Measurements from ENCODE around the gene HEBP2. TPM values are rescaled to one million over a fixed set of nuclear protein-coding genes. Genes with fewer than 3 reads are reported as not detected.

Gene HEBP2
- total and polyA plus RNA-seq, 7 donors: 19.6 to 133 (median 83.9) TPM

DNA sequence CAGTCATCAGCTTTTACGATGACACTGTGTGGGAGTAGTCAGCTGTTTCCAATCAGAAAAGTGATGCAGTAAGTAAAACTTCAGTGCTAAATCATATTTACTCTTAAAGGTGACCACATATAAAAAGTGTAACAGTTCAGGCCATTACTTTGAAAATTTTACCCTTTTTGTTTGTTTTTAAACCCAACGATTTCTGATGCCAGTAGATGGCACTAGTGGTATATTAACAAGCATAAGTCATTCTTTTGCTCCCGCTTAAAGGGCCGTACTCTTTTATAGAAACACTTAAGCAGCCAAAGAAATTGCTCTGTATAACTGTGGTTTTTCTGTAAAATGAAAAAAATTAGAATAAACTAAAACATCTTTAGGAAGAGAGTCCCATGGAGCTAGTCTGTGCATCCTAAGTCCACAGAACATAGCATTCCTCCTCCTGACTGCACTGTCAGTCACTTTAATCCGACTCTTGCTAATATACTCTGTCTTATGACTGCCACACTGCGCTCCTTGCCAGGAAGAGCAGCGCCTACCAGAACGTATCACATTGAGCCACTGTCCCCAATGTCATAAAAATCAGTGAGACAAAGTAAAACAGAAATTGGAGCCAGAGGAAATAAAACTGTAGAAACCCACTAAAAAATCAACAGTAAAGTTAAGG lies 25.0 kb downstream of the HEBP2 start:
- WGBS, 3 donors: 20 to 36% (median 25%) methylated on average over 8 of the region's 8 CpGs
- no peaks in the 10 kb centered on the region for H3K9me3 ChIP-seq
- ATAC-seq: peak in 2 of 4 donors; percentile 55 to 69
- TF ChIP-seq, protein P1, sequence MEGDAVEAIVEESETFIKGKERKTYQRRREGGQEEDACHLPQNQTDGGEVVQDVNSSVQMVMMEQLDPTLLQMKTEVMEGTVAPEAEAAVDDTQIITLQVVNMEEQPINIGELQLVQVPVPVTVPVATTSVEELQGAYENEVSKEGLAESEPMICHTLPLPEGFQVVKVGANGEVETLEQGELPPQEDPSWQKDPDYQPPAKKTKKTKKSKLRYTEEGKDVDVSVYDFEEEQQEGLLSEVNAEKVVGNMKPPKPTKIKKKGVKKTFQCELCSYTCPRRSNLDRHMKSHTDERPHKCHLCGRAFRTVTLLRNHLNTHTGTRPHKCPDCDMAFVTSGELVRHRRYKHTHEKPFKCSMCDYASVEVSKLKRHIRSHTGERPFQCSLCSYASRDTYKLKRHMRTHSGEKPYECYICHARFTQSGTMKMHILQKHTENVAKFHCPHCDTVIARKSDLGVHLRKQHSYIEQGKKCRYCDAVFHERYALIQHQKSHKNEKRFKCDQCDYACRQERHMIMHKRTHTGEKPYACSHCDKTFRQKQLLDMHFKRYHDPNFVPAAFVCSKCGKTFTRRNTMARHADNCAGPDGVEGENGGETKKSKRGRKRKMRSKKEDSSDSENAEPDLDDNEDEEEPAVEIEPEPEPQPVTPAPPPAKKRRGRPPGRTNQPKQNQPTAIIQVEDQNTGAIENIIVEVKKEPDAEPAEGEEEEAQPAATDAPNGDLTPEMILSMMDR (IDR thresholded peaks at IDR 0.05): peak; percentile 51
- H3K4me3 ChIP-seq: no peak overlapping the region
- DNase-seq: no peak
- peaks cover 0 to 1% (median 0%) of the 10 kb centered on the region in 3 donors for H3K27me3 ChIP-seq (ENCODE audit: insufficient read depth in 3 of 3, low read length in 2 of 3)
- no peak overlapping the region for H3K27ac ChIP-seq
- intact Hi-C loops (cut with DNase I): loop anchor here (2.0 to 10.0 kb wide), 3 partner anchors 80 to 162 kb away; no protein-coding TSS in a partner anchor
- no peaks in the 10 kb centered on the region for H3K36me3 ChIP-seq (ENCODE audit: insufficient read depth in 1 of 2, low read depth in 1 of 2)
- H3K4me1 ChIP-seq: no peaks in the 10 kb centered on the region

DNA sequence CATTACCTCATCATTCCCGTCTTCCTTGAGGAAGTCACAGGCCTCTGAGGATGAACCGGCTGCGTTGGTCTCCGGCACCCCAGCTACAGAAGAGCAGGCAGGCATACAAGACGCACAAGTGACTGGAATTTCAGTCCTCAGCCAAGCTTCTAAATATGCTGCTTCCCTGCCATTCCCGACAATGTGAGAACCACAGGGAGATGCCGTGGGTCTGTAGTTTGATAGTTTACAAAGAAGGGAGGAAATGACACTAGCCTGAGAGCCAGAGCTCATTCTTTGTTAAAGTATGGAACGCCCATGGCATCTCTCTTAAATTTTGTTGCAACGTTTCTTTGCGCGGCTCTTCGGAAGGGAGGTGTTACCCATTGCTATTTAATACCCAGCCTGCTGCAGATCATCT lies 25.7 kb downstream of the HEBP2 start:
- Histone ChIP-seq H3K4me3 (no peak overlapping the region), H3K9me3 (no peaks in the 10 kb centered on the region), H3K27ac (no peak overlapping the region), H3K27me3 (ENCODE audit: insufficient read depth in 3 of 3, low read length in 2 of 3) (peaks cover 0 to 1% (median 0%) of the 10 kb centered on the region in 3 donors), H3K36me3 (ENCODE audit: insufficient read depth in 1 of 2, low read depth in 1 of 2) (no peaks in the 10 kb centered on the region), H3K4me1 (no peaks in the 10 kb centered on the region)
- ATAC-seq (no peak), DNase-seq (no peak)
- 80 to 83% (median 80%) methylated on average over 12 of the region's 12 CpGs for WGBS, 3 donors
- intact Hi-C loops (cut with DNase I): loop anchor here (2.0 to 10.0 kb wide), 4 partner anchors 79 to 335 kb away; no protein-coding TSS in a partner anchor
- TF ChIP-seq, protein P1 (IDR thresholded peaks at IDR 0.05): no peak

DNA sequence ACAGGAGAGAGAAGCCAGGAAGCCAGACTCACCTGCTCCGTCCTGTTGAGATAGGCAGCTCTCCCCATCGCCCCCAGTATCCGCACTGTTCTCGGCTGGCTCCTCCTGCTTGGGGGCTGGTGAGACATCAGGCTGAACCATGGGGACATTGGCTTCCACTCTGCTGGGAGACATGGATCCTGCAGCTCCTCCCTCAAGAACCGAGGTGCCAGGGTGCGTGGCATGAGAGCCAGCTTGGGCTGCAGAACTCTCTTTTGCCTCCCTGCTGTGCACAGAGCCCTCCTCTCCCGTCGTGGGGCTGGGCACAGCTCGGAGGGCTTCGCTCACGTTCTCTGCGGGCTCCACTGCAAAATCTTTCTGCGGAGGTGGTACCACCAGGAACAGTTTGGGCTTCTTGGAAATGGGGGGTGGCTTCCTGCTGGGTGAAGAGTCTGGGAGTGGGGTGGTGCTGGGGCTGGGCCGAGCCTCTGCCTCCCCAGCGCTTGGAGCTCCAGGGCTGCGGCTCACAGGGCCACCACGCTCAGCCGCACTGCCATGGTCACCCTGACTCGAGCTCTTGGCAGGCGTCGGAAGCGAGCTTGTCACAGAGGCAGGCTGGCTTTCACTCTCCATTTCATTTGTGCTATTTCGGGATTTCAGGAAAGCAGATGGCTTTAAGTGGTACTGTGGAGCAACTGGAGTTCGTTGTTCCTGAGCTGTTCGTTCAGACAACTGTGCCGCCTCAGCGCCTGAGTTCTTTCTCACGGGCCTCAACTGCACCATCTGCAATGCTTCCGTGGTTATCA lies 26.5 kb downstream of the HEBP2 start:
- TF ChIP-seq, protein P1 (IDR thresholded peaks at IDR 0.05): no peak
- Histone ChIP-seq H3K4me1 (no peaks in the 10 kb centered on the region), H3K27me3 (ENCODE audit: insufficient read depth in 3 of 3, low read length in 2 of 3) (peaks cover 0 to 1% (median 0%) of the 10 kb centered on the region in 3 donors), H3K9me3 (no peaks in the 10 kb centered on the region), H3K4me3 (no peak overlapping the region), H3K36me3 (ENCODE audit: insufficient read depth in 1 of 2, low read depth in 1 of 2) (no peaks in the 10 kb centered on the region), H3K27ac (no peak overlapping the region)
- ATAC-seq: peak; percentile 40 to 80 (median 56)
- WGBS, 3 donors: 78 to 84% (median 79%) methylated on average over 29 of the region's 29 CpGs
- no peak for DNase-seq
- intact Hi-C loops (cut with DNase I): loop anchor here in 1 of 2 donors (2.0 kb wide), 1 partner anchor 334 kb away; no protein-coding TSS in a partner anchor

DNA sequence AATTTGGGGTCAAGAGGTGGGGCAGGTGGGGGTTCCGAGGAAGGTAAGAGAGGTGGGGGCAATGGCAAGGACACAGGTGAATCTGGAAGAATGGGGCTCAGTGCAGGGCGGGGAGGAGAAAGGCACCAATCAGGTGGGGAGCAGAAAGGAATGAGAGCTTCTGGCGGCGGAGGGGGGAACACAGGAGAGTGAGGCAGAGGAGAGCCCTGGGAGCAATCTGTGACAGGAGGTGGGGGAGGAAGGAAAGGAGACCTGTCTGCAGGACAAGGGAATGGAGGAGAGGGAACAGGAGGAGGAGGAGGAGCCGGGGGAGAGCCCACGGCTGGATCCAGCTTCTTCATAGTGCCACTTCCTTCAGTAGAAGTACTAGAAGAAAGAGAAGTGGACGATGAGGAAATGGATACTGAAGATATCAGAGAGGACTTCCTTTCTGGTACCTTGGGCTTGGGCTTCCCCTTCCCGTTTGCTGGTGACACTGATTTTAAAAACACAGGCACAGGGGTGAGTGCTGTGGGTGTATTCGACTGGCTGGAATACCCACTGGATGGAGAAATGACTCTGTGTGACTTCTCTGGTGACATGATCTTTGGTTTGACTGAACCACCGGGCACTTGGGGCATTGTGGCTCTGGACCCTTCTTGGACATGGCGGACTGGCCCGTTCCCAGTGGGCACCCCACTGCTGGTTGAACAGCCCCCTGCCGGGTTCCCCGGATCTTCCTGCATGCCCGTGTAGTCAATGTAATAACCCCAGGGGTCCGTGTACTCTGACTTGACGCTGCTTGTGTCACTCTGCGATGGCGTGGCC lies 27.4 kb downstream of the HEBP2 start:
- Histone ChIP-seq H3K4me1 (no peaks in the 10 kb centered on the region), H3K9me3 (no peaks in the 10 kb centered on the region), H3K4me3 (no peak overlapping the region), H3K27ac (no peak overlapping the region), H3K36me3 (ENCODE audit: insufficient read depth in 1 of 2, low read depth in 1 of 2) (no peaks in the 10 kb centered on the region), H3K27me3 (ENCODE audit: insufficient read depth in 3 of 3, low read length in 2 of 3) (peaks cover 0 to 1% (median 0%) of the 10 kb centered on the region in 3 donors)
- ATAC-seq: no peak
- TF ChIP-seq, protein P1 (IDR thresholded peaks at IDR 0.05): no peak
- intact Hi-C loops (cut with DNase I): loop anchor here in 1 of 2 donors (2.0 kb wide), 1 partner anchor 333 kb away; no protein-coding TSS in a partner anchor
- 83 to 87% (median 85%) methylated on average over 19 of the region's 19 CpGs for WGBS, 3 donors
- no peak for DNase-seq

All from psoas muscle (tissue), 8 donors.